Thyroid gland (tissue), 4 donors: ENCODE results near the gene IMPDH2. TPM values are rescaled to one million over a fixed set of nuclear protein-coding genes. Genes with fewer than 3 reads are reported as not detected.

Source experiments
- DNase-seq, 2 donors: peaks; one replicate each; pipeline ENCODE4 v3.0.0-alpha.2; 2019
- H3K27ac ChIP-seq, 3 donors: fragments of 200-600 bp; sonication (generic); 1 replicate in 2 of 3; 2 replicates in 1 of 3; pipeline ENCODE4 v1.5.1; 2016 to 2019; ENCODE audit warnings: mild to moderate bottlenecking in 1 of 3, moderate library complexity in 1 of 3
- H3K27me3 ChIP-seq: fragments of 200-600 bp; sonication (generic); one replicate; pipeline ENCODE4 v1.5.1; 2019
- H3K36me3 ChIP-seq, 2 donors: fragments of 200-600 bp; sonication (generic); one replicate each; pipeline ENCODE4 v1.5.1; 2016 to 2019
- H3K4me1 ChIP-seq, 2 donors: fragments of 200-600 bp; sonication (generic); one replicate each; pipeline ENCODE4 v1.5.1; 2017 to 2019
- H3K4me3 ChIP-seq, 3 donors: fragments of 200-600 bp; sonication (generic); replicated peaks in 1 of 3; 1 replicate in 2 of 3; 2 replicates in 1 of 3; pipeline ENCODE4 v1.5.1; 2016; ENCODE audit warnings: mild to moderate bottlenecking in 1 of 3
- H3K9me3 ChIP-seq: fragments of 200-600 bp; sonication (generic); one replicate; pipeline ENCODE4 v1.5.1; 2017
- POLR2A ChIP-seq, 2 donors: fragments of 450-650 bp; IDR thresholded peaks; one replicate each; pipeline ENCODE4 v1.6.1; 2017; ENCODE audit warnings: antibody characterized with exemption in 2 of 2, mild to moderate bottlenecking in 2 of 2, moderate library complexity in 1 of 2
- WGBS, 2 donors: methylation state at CpG; one replicate each; pipeline ENCODE4 v1.1.5; 2017; 5-methylcytosine and 5-hydroxymethylcytosine counted together
- intact Hi-C: fragments of 100-400 bp; cut with DNase I; formaldehyde crosslinking; loops from one replicate; pipeline ENCODE4 v1.15.1; 2023
- microRNA counts, 2 donors: library from miRNA; unstranded; fragments of <30 nt; microRNA quantifications; one replicate each; lab custom pipeline; 2016 to 2017
- microRNA-seq: library from miRNA; unstranded; fragments of <30 nt; microRNA quantifications from one replicate; pipeline ENCODE4, GENCODE V29; 2016
- small RNA-seq: library from RNA; depleted of rRNA; stranded (forward); fragments of <200 nt; gene quantifications from one replicate; pipeline ENCODE3, GENCODE V24; 2016
- total RNA-seq, 4 donors: library from RNA; depleted of rRNA; stranded (reverse); fragments of >200 nt; gene quantifications; one replicate each; pipeline ENCODE4 v1.2.3, GENCODE V29; 2016
- TF ChIP-seq, protein P1 (sequence below), 6 experiments: fragments of 200-600 bp in 3 of 6; fragments of 450-650 bp in 3 of 6; sonication (generic) in 3 of 6; IDR thresholded peaks; one replicate each; pipeline ENCODE4 v1.5.1; 2016 to 2019; ENCODE audit warnings: antibody characterized with exemption in 6 of 6, mild to moderate bottlenecking in 2 of 6, inconsistent platforms in 1 of 6, moderate library complexity in 1 of 6

The IMPDH2 gene
- total RNA-seq, 4 donors from 2014 or later = 92.9 to 159 (median 109) TPM

DNA sequence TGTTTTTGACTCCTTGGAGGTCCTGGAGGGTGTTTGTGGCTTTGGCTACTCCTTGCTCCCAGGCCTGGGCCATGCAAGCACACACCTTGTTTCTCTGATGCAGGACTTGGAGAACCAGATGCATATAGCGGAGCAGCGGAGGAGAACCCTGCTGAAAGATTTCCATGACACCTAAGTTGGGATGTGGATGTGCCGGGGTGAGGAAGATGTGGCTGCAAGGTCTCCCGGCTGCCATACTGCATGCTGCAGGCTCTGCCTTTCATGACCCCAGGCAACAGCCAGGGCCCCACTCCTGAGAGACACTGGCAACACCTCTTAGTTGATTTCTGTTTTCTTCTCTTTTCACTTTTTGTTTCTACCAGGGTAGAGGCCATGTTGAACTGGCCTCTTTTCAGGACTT is 46.1 kb downstream of the IMPDH2 start:
- Histone ChIP-seq H3K27me3 (no peaks in the 10 kb centered on the region), H3K4me3 (no peak overlapping the region), H3K36me3 (peaks cover 29 to 55% of the 10 kb centered on the region in 2 donors), H3K9me3 (no peaks in the 10 kb centered on the region), H3K27ac (no peak overlapping the region), H3K4me1 (no peaks in the 10 kb centered on the region)
- intact Hi-C loops = no loop called here
- WGBS, 2 donors = 94% methylated on average over 3 to 4 of the region's 4 CpGs
- no peak for DNase-seq
- TF ChIP-seq POLR2A (IDR thresholded peaks at IDR 0.05) = no peak
- TF ChIP-seq, protein P1, sequence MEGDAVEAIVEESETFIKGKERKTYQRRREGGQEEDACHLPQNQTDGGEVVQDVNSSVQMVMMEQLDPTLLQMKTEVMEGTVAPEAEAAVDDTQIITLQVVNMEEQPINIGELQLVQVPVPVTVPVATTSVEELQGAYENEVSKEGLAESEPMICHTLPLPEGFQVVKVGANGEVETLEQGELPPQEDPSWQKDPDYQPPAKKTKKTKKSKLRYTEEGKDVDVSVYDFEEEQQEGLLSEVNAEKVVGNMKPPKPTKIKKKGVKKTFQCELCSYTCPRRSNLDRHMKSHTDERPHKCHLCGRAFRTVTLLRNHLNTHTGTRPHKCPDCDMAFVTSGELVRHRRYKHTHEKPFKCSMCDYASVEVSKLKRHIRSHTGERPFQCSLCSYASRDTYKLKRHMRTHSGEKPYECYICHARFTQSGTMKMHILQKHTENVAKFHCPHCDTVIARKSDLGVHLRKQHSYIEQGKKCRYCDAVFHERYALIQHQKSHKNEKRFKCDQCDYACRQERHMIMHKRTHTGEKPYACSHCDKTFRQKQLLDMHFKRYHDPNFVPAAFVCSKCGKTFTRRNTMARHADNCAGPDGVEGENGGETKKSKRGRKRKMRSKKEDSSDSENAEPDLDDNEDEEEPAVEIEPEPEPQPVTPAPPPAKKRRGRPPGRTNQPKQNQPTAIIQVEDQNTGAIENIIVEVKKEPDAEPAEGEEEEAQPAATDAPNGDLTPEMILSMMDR (IDR thresholded peaks at IDR 0.05) = no peak

GRCh38 chr3:48982686-48983085 is 46.5 kb downstream of the IMPDH2 start:
- no peak for TF ChIP-seq POLR2A (IDR thresholded peaks at IDR 0.05)
- TF ChIP-seq, protein P1 (IDR thresholded peaks at IDR 0.05) = no peak
- no peak for DNase-seq
- Histone ChIP-seq H3K27me3 (no peaks in the 10 kb centered on the region), H3K4me1 (no peaks in the 10 kb centered on the region), H3K36me3 (peaks cover 33 to 59% of the 10 kb centered on the region in 2 donors), H3K4me3 (no peak overlapping the region), H3K27ac (no peak overlapping the region), H3K9me3 (no peaks in the 10 kb centered on the region)
- intact Hi-C loops = no loop called here
- 78 to 87% methylated on average over 5 of the region's 5 CpGs for WGBS, 2 donors

GRCh38 chr3:48982016-48982415 is 47.2 kb downstream of the IMPDH2 start:
- no peak for DNase-seq
- intact Hi-C loops = no loop called here
- Histone ChIP-seq H3K4me3 (no peak overlapping the region), H3K4me1 (no peaks in the 10 kb centered on the region), H3K36me3 (peaks cover 39 to 64% of the 10 kb centered on the region in 2 donors), H3K9me3 (no peaks in the 10 kb centered on the region), H3K27ac (no peak overlapping the region), H3K27me3 (no peaks in the 10 kb centered on the region)
- TF ChIP-seq, protein P1 (IDR thresholded peaks at IDR 0.05) = no peak
- TF ChIP-seq POLR2A (IDR thresholded peaks at IDR 0.05) = no peak

DNA sequence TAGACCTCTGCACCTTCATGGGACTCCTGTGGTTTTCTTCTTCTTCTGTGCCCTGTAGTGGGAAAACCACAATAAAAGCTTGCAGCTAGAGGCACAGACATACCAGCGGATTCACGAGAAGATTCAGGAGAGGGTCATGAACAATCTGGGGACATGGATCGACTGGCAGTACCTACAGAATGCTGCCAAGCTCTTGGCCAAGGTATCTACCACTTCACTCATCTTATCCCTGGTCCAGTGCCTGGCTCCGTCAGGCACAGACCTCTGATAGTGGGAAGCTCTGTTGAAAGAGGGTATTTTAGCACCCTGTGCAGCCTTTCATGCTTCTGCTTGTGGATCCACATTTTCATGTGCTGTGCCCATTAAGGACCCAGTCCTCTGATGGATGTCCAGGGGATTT is 48.9 kb downstream of the IMPDH2 start:
- 88 to 90% methylated on average over 4 of the region's 4 CpGs for WGBS, 2 donors
- intact Hi-C loops = no loop called here

GRCh38 chr3:48979451-48979850 is 49.7 kb downstream of the IMPDH2 start:
- no peak for TF ChIP-seq POLR2A (IDR thresholded peaks at IDR 0.05)
- TF ChIP-seq, protein P1 (IDR thresholded peaks at IDR 0.05) = no peak
- Histone ChIP-seq H3K36me3 (peaks cover 65 to 84% of the 10 kb centered on the region in 2 donors), H3K4me3 (no peak overlapping the region), H3K4me1 (no peaks in the 10 kb centered on the region), H3K9me3 (no peaks in the 10 kb centered on the region), H3K27ac (no peak overlapping the region), H3K27me3 (no peaks in the 10 kb centered on the region)
- DNase-seq = no peak
- intact Hi-C loops = no loop called here
- 80 to 95% methylated on average over 3 of the region's 3 CpGs for WGBS, 2 donors

More for the DNA sequence above, 48.9 kb downstream of the IMPDH2 start:
- TF ChIP-seq, protein P1 (IDR thresholded peaks at IDR 0.05) = no peak
- TF ChIP-seq POLR2A (IDR thresholded peaks at IDR 0.05) = no peak
- no peak overlapping the region for H3K4me3 ChIP-seq
- no peaks in the 10 kb centered on the region for H3K9me3 ChIP-seq
- no peak for DNase-seq
- H3K27ac ChIP-seq = no peak overlapping the region
- no peaks in the 10 kb centered on the region for H3K4me1 ChIP-seq
- peaks cover 56 to 76% of the 10 kb centered on the region in 2 donors for H3K36me3 ChIP-seq
- H3K27me3 ChIP-seq = no peaks in the 10 kb centered on the region

MicroRNA genes within 50 kb of the gene (microRNA counts, 767-probe panel; counts per million panel counts)
- 3,460 to 6,340 counts per million in 2 donors for microRNA hsa-miR-191-5p (lab: Ali Mortazavi, UCI)
- 1,730 to 2,159 counts per million in 2 donors for microRNA hsa-miR-425-5p (lab: Ali Mortazavi, UCI)

Small RNA genes within 50 kb of the gene (microRNA-seq; reads per million reads assigned to microRNA genes)
- 12,262 reads per million, percentile 94 among the genes with 10 or more reads in this experiment for gene MIR191
- gene MIR425 = 708 reads per million, percentile 76 among the genes with 10 or more reads in this experiment

Small RNA genes within 50 kb of the gene (small RNA-seq; reads per million reads assigned to genes)
- gene MIR191 (1,194 reads per million, percentile 99 among the genes with 10 or more reads in this experiment), gene MIR425 (2.1 reads per million, percentile 58 among the genes with 10 or more reads in this experiment)

Other genes starting within 250 kb of the IMPDH2 start
- gene PRKAR2A, start 181.5 kb downstream of the IMPDH2 start, total RNA-seq = 10 to 100 TPM; 26.9 to 77.1 (median 46.2) TPM
- gene SLC25A20, start 130.5 kb downstream of the IMPDH2 start, total RNA-seq = 10 to 100 TPM; 17.6 to 48.0 (median 33.7) TPM
- 100 to 1,000 TPM; 108 to 136 (median 117) TPM for gene ARIH2, start 110.6 kb downstream of the IMPDH2 start, total RNA-seq
- 100 to 1,000 TPM in 1 of 4 donors, 10 to 100 TPM in 3; 73.5 to 117 (median 95.0) TPM for gene P4HTM, start 39.2 kb downstream of the IMPDH2 start, total RNA-seq
- 100 to 1,000 TPM; 125 to 169 (median 149) TPM for gene WDR6, start 22.0 kb downstream of the IMPDH2 start, total RNA-seq
- 10 to 100 TPM; 43.1 to 91.4 (median 60.0) TPM for gene DALRD3, start 10.8 kb downstream of the IMPDH2 start, total RNA-seq
- 100 to 1,000 TPM; 120 to 305 (median 146) TPM for gene NDUFAF3, start 7.3 kb downstream of the IMPDH2 start, total RNA-seq
- gene QRICH1, start 64.7 kb upstream of the IMPDH2 start, total RNA-seq = 100 to 1,000 TPM in 2 of 4 donors, 10 to 100 TPM in 2; 79.8 to 342 (median 98.3) TPM
- gene QARS1, start 75.4 kb upstream of the IMPDH2 start, total RNA-seq = 100 to 1,000 TPM; 158 to 273 (median 251) TPM
- gene USP19, start 91.4 kb upstream of the IMPDH2 start, total RNA-seq = 100 to 1,000 TPM in 1 of 4 donors, 10 to 100 TPM in 3; 72.3 to 104 (median 77.4) TPM
- 100 to 1,000 TPM; 452 to 573 (median 527) TPM for gene LAMB2, start 103.7 kb upstream of the IMPDH2 start, total RNA-seq
- gene CCDC71, start 136.9 kb upstream of the IMPDH2 start, total RNA-seq = 10 to 100 TPM; 35.2 to 63.7 (median 58.5) TPM
- 10 to 100 TPM; 47.0 to 60.9 (median 57.2) TPM for gene KLHDC8B, start 142.2 kb upstream of the IMPDH2 start, total RNA-seq
- 1 to 10 TPM; 2.8 to 6.2 (median 3.8) TPM for gene C3orf62, start 247.8 kb upstream of the IMPDH2 start, total RNA-seq